ENCODE results near the gene GOLGA6L10.
"Not testable (repeated sequence)": the region's sequence is repeated elsewhere in the genome, so short reads cannot be mapped to it uniquely, and the experiment has no call there.

GOLGA6L10 gene

GRCh38 chr15:82317516-82317915 lies 31.8 kb downstream of the GOLGA6L10 start:
- not testable (repeated sequence) for DNase-seq (ENCODE audit: low read depth)

- no peak for DNase-seq (ENCODE audit: low read depth)
Measured at GRCh38 chr15:82317091-82317489, 32.2 kb downstream of the GOLGA6L10 start.

DNA sequence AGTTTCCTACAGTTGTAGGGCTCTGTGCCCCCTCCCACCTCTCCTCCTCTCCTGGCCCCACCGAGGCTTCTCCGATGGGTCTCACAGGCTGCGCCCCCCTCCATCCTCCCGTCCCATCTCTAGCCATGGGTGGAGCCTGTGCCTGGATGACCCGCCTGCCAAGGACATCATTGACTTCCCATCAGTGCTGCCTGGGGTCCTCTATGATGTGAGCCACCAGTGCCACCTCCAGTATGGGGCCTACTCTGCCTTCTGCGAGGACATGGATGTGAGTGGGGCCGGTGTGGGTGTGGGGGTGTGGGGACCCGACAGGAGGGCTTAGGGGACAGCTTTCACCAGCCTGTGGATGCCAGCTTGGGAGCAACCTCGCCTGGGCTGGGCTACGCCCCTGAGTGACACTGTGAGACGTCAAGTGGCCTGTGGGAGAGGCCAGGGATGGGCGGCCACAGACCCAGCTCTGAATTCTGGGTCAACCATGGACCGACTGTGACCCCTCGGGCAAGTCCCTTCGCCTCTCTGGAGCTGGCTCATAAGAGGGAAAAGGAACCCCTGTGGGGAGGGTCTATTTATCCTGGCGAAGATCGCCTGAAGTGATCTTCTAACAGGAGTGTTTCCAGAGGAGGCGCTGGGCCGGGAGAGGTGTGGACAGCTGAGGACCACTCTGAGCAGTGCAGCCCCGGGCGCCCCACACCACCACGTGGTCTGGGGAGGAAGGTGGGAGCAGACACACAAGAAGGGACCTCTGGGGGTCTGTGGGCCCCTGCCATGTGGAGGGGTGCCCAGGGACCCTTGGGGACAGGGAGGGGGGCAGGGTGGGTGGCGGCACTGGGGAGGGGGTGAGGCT lies 32.8 kb downstream of the GOLGA6L10 start:
- not testable (repeated sequence) for DNase-seq (ENCODE audit: low read depth)

DNA sequence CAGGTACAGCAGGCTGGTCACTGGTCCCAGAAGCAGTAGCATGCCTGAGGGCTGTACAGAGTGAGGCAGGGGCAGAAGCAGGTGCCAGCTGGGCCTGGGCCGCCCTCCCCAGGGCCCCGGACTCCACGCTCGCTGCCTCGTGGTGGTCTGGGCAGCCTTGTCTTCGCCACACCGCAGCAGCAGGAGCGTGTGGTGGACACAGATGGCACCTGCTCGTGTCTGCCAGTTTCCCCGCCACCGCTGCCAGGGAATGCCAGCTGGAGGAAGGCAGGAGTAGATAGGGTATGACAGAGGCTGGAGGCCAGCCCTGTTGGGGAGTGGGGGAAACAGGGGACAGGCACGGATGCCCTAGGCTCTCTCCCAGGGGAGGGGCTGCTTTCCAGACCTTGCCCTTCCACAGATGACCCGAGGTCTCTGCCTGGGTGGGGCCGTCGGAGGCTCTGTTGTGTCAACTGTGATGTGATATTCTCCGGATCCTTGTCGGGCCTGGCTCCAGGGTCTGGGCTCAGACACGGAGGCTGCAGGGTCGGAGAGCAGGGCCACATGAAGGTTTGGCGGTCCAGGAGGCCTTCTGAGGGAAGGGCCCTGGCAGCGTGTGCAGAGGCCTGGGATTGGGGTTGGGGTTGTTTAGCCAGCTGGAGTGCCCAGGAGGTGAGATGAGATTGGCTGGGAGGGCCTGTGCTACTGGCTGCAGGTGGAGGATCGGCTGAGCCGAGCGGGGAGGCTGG lies 33.6 kb downstream of the GOLGA6L10 start:
- DNase-seq (ENCODE audit: low read depth), result no peak

DNA sequence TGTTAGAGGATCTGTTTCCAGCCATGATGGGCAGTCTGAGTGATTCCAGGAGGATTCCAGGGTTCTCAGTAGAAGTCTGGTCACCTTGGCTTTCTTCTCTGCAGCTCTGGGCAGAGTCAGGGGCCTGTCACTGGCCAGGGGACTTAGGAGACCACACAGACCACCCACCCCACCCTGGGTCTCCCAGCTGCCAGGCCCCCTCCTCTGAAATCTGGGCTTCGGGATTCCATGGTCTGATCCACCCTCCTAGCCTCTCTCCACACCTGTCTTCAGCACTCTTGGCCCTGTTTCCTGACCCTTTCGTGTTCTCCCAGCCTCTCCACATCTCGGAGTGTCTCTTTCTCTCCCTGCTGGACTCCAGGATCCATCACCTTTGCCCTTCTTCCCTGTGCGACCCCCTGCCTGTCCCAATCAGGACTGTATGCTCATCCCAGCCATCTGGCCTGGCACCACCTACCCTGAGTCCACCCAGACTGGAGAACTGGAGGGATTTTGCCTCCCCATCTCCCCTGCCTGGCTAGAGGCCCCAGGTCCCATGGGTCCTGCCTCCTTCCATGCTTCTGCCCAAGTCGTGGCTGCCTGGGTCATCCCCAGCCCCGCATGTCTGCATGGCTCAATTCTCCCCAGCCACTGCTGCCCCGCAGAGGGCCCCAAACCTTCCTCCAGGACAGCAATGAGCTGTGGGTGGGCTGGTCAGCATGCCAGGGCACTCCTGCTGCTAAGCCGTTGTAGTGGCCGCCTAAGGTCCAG lies 34.3 kb downstream of the GOLGA6L10 start:
- DNase-seq (ENCODE audit: low read depth), result no peak

DNA sequence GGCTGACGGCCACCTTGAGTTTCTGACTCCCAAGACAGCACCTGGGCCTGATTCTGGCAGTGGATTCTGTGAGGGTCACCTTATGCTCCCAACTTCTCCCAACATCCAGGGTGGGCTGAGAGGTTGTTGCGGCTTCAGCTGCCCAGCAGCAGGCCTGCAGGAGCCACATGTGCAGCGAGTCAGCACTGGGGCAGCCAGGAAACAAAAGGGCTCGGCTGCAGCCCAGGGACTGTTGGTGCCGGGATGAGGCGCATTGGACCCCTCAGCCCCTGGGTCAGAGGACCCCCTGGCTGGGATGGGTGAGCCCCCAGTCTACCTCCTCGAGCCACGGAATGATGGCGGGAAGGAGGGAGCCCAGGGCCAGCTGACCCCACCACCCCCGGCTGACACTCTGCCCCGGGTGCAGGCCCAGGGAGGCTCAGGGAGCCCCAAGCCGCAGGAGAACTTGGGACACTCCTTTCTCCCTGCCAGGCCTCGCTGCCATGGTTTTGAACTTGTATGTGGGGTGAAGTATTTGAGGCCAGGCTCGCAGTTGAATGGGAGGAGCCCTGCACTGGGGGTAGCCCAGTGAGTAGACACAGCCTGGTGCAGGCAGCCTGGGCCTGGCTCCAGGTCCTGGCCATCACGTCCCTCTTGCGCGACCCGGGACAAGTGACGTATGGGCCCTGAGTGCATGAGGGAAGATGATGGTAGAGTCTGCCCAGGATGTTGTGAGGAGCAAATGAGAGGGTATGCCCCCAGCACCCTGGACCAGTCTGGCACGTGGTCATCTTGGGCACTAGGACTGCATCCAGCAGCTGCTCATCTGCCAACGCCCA lies 35.1 kb downstream of the GOLGA6L10 start:
- not testable (repeated sequence) for DNase-seq (ENCODE audit: low read depth)

DNA sequence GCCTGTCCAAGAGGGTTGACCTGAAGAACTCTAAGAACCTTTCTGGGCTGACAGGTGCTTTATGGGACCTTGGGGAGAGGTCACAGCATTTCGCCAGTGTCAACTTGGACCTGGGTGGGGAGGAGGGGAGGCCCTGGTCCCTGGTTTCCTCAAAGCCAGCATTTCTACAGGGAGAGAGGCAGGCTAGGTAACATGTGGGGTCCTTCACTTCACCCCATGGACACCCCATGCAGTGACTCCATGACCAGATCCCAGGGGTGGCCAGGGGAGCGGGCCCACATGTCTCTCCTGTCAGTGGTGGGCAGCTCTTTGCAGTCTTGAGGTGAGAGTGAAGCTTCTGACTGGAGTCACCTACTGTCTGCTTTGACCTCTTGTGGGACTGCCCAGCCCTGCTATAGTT lies 35.8 kb downstream of the GOLGA6L10 start:
- DNase-seq (ENCODE audit: low read depth), result no peak

- DNase-seq (ENCODE audit: low read depth), result no peak
Measured at GRCh38 chr15:82312586-82313349, 36.5 kb downstream of the GOLGA6L10 start.

DNA sequence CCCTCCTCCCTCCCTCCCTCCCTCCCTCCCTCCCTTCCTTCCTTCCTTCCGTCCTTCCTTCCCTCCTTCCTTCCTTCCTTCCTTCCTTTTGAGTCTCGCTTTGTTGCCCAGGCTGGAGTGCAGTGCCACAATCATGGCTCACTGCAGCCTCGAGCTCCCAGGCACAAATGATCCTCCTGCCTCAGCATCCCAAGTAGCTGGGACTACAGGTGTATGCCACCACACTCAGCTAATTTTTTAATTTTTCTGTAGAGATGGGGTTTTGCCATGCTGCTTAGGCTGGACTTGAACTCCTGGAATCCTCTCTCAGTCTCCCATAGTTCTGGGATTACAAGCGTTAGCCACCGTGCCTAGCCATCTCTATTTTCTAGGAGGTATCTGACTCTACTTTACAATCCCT lies 38.0 kb downstream of the GOLGA6L10 start:
- DNase-seq (ENCODE audit: low read depth), result not testable (repeated sequence)

DNA sequence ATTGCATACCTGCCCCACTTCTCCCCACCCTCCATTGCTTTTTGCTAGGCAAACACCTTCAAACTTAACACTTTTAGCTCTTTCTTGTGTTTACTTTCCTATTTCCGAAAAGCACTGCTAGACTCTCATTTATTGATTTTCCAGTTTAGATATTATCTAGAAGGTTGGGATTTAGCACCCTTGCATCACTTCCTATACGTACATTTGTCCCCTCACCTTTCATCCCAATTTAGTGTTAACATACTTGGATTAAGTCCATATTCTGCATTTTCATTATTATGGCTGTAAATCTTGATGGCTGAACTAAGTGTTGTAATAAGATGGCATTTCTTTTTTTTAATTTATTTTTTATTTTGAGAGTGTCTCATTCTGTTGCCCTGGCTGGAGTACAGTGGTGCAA lies 39.5 kb downstream of the GOLGA6L10 start:
- no peak for DNase-seq (ENCODE audit: low read depth)

DNA sequence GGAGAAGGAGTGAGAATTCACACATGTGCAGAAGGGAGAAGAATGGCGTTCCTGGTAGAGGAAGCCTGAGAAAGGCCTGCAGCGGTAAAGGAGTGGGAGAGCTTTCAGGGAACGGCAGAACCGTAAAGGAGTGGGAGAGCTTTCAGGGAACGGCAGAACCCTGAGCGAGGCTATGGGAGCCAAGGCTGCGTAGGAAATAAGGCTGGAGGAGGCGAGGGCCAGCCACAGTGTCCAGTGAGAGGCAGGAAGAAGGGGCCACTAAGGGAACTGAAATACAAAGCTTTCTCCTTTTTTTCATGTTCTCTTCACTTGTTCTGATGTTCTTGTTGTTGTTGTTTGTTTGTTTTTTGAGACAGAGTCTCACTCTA lies 41.6 kb downstream of the GOLGA6L10 start:
- DNase-seq (ENCODE audit: low read depth), result no peak

DNA sequence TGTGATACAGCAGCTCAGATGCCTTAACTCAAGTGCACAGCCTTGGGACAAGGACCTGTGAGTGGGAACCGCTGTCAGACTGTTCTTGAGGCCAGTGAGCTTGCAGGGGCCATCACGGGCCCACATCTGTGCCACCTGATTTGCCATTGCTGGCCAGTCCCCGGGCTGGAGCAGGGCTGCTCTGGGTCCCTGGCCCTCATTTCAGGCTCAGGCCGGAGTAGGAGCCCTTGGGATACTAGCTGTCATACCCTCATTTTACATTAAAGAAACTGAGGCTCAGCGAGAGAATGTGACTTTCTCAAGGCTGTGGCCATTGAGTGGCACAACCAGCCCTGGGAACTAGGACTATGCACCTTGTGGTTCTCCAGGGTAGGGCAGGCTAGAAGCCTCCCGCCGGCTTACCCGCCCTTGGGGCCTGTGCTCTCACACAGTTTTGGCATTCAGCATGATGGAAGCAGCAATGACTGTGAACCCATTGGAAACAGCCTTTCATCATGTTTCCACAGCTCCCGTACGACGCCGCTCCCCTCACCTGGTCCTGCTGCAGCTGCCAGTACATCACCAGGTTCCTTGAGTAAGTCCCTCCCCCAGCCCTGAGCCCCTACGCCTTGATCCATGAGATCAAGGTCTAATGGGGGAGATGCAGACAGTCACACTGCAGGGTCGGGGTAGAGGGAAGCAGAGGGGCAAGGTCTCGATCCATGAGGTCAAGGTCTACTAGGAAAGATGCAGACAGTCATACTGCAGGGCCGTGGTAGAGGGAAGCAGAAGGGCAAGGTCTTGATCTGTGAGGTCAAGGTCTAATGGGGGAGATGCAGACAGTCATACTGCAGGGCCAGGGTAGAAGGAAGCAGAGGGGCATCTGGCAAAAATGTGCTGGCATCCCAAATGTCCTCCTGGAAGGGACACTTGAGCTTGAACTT lies 42.2 kb downstream of the GOLGA6L10 start:
- no peak for DNase-seq (ENCODE audit: low read depth)

- DNase-seq (ENCODE audit: low read depth), result no peak
Measured at GRCh38 chr15:82305621-82306048, 43.6 kb downstream of the GOLGA6L10 start.

DNA sequence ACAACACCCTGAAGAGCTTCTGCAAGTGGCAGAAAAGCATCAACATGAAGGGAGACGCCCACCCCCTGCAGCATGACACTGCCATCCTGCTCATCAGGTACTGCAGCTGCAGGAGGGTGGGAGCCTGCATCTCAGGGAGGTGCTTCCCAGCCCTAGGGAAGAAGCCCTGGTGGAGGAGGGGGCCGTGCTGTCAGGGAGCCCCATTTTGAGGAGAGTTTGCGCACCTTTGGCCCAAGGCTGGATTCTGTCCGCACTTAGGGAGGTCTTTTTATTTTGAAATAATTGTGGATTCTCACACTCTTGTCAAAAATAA lies 44.5 kb downstream of the GOLGA6L10 start:
- DNase-seq (ENCODE audit: low read depth), result no peak

DNA sequence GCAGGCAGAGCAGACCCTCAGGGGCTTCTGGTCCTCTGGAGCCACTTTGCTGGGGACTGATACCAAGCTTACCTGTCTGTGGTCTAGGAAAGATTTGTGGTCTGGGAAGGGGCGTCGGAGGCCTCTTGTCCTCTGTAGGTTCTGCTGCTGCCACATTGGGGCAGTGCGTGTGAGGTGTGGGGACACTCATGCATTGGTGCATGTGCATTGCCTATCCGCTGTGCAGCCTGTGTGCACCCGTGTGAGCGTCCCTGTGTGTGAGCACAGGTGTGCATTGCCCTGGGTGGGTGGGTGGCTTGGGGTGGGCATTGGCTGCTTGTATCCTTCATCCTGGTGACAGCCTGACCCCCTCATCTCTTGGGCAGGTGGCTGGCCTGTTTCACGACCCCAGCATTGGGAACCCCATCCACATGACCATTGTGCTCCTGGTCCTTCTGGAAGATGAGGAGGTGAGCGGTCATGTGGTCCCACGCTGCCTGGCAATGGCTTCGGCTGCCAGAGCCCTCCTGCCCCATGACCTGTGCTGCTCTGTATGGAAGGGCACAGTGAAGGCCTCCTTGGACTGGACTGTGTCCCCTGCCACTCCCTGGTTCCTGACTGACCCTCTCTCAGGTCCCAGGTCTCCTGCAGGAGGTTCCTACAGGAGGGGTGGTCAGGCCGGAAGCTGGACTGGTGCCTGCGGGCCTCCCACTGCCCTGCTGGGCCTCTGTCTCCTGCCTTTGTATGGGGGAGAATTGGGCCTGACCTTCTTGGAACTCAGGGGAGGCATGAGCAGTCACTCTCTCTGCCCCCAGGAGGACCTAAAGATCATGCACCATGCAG lies 45.1 kb downstream of the GOLGA6L10 start:
- no peak for DNase-seq (ENCODE audit: low read depth)

DNA sequence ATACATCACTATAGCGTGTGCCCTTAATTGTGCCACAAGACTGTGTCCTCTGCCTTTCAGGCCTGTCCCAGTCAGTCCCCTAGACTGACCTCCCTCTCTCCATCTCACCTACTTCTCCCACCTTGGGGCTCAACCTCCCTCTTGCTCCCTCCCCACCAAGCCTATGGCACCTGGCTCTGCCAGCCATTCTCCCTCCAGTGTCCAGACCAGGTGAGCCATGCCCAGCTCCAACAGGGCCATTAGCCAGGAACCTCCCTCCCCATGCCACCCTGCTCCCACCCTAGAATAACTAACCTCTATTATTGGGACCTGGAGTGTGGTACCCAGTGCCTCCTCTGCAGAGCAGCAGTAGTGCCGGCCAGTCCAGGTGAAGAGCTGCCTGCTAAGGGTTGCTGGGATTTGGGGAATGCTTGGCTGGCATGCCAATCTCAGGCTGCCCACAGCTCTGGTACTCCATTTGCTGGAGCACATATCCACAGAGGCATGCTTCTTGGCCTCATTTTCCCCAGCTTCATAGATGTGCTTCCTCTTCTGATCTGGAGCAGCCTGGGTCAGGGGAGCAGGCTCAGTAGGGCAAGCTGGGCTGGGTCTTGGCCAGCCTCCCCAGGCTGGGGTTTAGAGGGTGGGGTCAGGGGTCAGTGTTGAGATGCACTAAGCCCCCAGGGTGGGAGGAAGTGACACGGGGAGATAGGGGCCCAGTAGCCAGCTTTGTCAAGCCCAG lies 47.8 kb downstream of the GOLGA6L10 start:
- no peak for DNase-seq (ENCODE audit: low read depth)

DNA sequence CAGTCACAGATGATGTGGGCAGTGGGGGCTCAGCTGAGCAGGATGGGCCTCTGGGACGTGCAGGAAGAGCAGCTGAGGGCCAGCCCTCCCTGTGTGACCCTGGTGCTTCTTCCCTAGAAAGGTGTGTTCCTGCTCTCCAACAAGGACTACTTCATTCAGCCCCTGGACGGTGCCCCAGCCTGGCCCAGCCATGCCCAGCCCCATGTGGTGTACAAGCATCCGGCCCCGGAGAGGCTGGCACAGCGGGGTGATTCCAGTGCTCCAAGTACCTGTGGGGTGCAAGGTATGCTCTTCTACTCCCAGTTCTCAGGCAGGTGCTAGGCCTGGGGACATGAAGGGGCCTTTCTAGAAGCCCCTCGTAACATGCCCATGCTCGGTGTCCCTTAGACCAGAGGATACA lies 48.4 kb downstream of the GOLGA6L10 start:
- DNase-seq (ENCODE audit: low read depth), result no peak

DNA sequence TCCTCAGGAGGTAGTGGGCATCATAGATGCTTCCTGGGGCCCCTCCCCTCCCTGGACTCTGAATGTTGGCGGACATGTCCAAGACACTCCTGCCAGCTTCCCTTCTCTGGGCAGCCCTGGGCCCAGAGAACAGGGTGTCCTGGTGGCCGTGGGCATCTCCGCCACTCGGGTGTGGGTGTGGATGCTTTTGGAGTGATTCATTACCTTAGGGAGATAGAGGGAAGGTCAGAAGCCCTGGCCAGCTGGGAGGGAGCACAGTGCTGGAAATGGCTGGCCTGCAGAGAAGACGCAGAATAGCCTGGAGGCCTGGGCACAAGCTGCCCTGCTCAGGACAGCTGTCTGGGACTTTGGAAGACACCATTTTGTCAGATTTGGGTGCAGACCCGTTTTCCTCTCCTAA lies 48.9 kb downstream of the GOLGA6L10 start:
- not testable (repeated sequence) for DNase-seq (ENCODE audit: low read depth)

DNA sequence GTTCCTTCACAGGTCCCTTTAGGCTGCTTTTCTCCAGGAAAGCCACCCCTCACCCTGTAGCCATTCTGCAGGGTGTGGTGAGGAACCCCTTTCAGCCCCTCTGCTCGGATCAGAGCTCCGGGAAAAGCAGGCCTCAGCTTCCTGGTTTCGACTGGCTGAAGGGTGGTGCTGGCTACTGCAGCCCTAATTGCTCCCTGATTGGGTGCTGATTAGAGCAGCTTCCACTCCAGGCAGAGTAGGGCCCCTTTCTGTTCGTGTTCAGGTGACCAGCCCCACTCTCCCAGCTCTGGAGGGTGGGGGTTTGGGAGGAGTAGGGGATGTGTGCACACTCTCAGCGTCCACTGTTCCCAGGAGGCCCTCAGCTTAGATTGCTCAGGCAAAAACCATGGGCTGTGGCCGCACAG lies 49.8 kb downstream of the GOLGA6L10 start:
- DNase-seq (ENCODE audit: low read depth), result not testable (repeated sequence)

All from activated T-helper 9 cell treated with anti-CD3 and anti-CD28 coated beads, Interleukin-2, amount 50 U/mL, for 16 hours (primary cell).